GM20000 (cell line): ENCODE measurements around the gene ZNF485.

ENCODE experiments used
- DNase-seq: peaks from one replicate; pipeline ENCODE4 v3.0.0; 2012; ENCODE audit warnings: low spot score
- TF ChIP-seq, protein P1 (sequence below): IDR thresholded peaks from 2 replicates; pipeline ENCODE4 v1.5.1; 2012; ENCODE audit warnings: mild to moderate bottlenecking, control low read depth; ENCODE audit errors: extremely low read depth, missing control alignments

The ZNF485 gene

GRCh38 chr10:43653746-43654145 is 47.5 kb downstream of the ZNF485 start:
- DNase-seq, result no peak
- TF ChIP-seq, protein P1, sequence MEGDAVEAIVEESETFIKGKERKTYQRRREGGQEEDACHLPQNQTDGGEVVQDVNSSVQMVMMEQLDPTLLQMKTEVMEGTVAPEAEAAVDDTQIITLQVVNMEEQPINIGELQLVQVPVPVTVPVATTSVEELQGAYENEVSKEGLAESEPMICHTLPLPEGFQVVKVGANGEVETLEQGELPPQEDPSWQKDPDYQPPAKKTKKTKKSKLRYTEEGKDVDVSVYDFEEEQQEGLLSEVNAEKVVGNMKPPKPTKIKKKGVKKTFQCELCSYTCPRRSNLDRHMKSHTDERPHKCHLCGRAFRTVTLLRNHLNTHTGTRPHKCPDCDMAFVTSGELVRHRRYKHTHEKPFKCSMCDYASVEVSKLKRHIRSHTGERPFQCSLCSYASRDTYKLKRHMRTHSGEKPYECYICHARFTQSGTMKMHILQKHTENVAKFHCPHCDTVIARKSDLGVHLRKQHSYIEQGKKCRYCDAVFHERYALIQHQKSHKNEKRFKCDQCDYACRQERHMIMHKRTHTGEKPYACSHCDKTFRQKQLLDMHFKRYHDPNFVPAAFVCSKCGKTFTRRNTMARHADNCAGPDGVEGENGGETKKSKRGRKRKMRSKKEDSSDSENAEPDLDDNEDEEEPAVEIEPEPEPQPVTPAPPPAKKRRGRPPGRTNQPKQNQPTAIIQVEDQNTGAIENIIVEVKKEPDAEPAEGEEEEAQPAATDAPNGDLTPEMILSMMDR, result no peak

DNA sequence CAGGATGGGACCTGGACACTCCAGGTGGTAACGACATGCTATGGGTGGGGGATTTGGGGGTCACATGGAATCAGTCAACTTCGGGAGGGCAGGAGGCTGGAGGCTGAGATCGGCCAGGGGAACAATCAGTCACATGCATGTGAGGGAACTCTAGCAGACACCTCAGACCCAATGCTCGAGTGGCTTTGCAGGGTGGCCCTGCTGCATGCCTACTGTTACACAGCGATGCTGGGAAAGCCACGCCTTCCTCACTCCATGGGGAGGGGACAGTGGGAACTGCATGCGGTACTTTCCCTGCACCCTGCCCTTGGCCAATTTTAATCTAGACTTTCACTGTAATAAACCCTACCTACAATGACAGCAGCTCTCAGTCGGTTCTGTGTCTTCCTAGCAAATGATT is 49.1 kb downstream of the ZNF485 start:
- TF ChIP-seq, protein P1, result no peak
- DNase-seq, result no peak

GRCh38 chr10:43658227-43658626 is 52.0 kb downstream of the ZNF485 start:
- TF ChIP-seq, protein P1, result no peak
- DNase-seq, result no peak

- DNase-seq, result no peak
- TF ChIP-seq, protein P1, result no peak
Observed at GRCh38 chr10:43665054-43665453, 58.8 kb downstream of the ZNF485 start.

DNA sequence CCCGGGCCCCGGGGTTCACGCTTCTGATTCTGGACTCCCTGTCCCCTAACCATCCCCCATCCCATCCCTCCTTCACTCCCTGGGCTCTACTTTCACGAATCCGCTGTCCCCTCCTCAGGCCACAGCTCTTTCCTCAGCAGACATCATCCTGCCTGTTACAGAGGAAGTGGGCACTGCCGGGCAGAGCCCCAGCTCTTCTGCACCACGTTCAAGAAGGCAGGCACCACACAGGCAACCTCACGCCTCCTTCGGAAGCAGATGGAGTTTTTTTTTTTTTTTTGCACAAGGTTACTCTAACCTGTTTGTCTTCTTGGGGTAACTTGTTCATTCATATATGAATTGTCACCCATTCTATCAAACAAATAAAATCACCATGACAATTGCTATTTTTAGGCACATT is 60.3 kb downstream of the ZNF485 start:
- TF ChIP-seq, protein P1, result no peak
- no peak for DNase-seq

DNA sequence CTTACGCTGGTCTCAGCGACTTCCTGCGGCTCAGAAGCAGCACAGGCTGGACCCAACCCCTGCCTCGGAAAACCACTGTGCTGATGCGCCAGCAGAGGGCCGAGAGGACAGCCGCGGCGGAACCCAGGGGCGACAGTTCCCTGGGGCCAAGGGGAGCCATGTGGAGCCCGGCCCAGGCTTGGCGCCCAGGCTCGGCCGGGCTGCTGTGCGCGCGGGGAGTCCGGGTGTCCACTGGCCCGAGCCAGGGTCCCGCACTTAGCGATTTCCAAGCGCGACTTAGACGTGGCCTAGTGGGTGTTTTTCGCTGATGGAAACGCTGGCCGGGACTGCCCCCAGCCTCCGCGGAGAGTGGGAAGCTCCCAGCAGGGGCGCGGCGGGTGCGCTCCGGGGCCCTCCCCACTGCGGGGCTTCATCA is 61.1 kb downstream of the ZNF485 start:
- TF ChIP-seq, protein P1, result no peak
- DNase-seq, result peak; percentile 53
